Measurements from ENCODE around the gene SMYD5.

SMYD5 gene

DNA sequence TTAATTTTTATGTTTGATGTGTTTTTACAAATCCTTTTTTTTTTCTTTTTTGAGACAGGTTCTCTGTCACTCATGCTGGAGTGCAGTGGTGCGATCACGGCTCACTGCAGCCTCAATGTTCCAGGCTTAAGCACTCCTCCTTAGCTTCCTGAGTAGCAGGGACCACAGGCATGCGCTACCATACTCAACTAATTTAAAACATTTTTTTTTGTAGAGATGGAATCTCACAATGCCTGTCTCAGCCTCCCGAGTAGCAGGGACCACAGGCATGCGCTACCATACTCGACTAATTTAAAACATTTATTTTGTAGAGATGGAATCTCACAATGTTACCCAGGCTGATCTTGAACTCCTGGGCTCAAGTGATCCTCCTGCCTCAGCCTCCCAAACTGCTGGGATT is 8.4 kb upstream of the SMYD5 start:
- DNase-seq (ENCODE audit: low spot score), result no peak

DNA sequence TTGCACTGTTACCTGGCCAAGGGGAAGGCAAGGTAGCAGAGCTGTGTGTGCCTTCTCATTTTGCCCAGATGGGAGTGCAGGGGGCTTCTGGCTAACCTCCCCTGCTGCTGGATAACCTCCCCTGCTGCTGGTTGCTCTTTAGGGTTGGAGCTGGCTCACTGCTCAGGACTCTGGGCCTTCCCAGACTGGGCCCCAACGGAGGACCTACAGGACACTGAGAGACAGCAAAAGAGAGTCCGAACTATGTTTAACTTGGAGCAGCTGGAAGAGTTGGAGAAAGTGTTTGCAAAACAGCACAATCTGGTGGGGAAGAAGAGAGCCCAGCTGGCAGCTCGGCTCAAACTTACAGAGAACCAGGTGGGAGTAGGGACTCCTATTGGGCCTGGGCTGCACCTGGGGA is 5.8 kb upstream of the SMYD5 start:
- no peak for DNase-seq (ENCODE audit: low spot score)

DNA sequence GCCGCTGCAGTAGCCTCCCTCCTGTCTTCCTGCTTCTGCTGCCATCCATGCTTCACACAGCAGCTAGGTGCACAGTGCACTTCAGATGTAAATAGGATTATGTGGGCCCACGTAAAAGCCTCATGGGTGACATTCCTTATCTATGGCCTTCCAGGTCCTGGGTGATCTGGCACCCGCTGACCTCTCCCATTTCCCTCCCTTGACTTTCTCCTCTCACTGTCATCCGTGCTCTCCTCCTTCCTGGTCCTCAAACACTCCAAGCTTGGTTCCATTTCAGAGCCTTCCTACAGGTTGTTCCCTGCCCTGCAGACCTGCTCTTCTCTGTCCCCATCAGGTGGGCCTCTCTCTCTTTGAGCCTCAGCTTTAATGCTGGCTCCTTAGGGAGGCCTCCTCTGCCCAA is 4.0 kb upstream of the SMYD5 start:
- DNase-seq (ENCODE audit: low spot score), result no peak

DNA sequence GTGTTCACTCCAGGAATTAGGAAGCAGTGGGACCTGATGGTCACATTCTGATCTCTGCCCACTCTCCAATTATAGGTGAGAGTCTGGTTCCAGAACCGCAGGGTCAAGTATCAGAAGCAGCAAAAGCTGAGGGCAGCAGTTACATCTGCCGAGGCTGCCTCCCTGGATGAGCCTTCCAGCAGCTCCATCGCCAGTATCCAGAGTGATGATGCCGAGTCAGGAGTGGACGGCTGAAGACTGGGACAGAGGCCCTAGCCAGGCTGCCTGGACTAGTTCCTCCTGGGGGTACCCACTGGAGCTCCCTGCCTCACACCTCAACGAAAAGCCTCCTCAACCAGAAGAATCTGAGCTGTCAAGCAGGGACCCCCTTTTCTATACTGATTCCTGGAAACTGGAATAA is 3.3 kb upstream of the SMYD5 start:
- no peak for DNase-seq (ENCODE audit: low spot score)

DNA sequence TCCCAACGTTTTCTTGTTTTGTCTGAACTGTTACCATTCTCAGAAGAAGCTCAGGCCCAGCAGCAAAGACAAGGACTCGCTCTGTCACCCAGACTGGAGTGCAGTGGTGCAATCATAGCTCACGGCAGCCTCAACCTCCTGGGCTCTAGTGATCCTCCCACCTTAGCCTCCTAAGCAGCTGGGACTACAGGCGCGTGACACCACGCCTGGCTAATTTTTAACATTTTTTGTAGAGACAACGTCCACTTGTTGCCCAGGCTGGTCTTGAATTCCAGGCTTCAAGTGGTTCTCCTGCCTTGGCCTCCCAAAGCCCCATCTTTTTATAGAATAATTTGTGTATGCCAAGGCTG is 2.0 kb upstream of the SMYD5 start:
- no peak for DNase-seq (ENCODE audit: low spot score)

DNA sequence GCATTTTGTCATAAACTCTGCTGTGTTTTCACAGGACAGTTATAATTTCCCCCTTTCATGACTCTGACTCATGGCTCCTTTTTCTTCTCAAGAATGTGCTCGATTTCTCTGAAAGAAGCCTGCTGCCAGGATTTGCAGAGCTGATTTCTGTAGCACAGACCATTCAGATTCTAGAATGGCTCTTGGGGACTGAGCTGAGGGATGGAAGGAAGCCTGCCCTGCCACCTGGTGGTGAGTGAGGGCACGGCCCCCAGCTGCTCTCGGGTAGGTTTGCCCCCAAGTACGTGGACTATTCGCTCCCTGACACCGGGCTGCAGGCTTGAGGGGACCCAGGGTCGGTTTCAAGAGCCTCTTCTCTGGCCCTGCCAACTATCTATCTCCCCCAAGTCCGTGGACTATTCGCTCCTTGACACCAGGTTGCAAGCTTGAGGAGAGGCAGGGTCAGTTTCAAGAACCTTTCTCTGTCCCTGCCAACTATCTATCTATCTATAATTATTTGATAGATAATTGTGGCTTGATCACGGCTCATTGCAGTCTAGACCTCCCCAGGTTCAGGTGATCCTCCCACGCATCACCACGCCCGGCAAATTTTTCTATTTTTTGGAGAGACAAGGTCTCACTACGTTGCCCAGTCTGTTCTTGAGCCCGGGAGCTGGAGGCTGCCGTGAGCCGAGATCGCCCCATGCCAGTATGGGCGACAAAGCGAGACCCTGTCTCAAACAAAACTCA is 1.4 kb upstream of the SMYD5 start:
- peak; percentile 86 for DNase-seq (ENCODE audit: low spot score)

DNA sequence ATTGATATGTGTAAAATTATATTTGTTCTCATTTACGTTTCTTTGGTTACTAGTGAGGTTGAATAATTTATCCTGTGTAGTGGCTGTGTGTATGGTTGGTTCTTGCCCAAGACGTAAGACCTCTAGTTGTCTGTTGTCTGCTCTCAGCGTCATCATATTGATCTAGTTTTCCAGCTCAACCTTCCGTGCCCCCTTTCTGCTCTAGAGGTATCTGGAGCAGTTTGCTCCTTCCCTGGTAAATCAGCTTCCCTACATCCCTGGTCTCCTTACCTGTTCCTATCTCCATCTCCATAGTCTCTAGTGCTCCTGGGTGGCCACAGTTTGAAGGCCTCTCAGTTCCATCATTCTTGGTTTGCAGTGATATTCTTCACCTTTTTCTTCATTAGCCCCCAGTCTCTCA is 1.2 kb downstream of the SMYD5 start:
- no peak for DNase-seq (ENCODE audit: low spot score)

DNA sequence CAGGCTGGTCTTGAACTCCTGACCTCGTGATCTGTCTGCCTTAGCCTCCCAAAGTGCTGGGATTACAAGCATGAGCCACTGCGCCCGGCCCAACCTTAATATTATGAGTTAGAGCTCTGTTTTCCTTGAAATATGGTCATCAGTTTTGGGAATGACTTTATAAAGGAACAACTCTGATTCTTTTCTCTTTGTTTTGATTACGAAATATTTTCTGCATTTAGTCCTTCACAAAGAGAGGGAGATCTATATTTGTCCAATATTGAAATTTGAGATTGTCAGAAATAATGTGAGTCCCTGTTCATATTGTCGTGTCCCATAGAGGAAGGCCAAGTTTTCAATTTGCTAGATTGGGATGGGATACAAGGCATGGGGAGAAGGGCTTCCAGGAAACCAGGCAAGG is 3.1 kb downstream of the SMYD5 start:
- DNase-seq (ENCODE audit: low spot score), result no peak

DNA sequence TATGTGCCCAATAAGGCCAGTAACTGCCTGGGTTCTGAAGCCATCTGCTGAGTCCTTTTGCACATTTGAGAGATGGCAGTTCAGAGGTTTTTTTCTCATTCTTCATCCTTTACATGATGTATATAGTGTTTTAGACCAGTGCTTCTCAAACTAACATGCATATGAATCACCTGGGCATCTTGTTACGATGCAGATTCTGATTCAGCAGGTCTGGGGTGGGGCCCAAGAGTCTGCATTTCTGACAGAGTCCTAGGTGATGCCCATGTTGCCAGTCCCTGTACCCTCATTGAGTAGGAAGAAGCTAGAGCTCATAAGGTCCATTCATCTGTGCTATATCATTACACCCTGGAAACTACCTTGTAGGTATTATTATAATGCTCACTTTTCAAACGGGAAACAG is 3.8 kb downstream of the SMYD5 start:
- no peak for DNase-seq (ENCODE audit: low spot score)

DNA sequence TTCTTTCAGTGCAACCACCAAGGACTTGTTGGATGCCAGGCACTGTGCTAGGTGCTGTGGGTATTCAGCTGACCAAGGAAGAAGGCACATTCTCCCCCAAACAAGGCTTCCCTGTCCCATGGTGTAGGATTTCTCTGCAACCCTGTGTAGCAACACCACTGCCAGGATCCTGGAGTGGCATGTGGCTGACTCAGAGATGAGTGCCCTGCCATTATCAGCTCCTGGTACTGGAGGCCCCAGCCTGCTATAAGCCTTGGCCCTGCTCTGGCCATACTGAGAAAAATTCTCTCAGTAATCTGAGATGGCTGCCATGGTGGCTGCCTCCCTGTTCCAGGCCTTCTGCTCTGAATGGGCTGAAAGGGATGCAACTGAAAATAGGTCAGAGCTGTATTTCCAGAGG is 4.3 kb downstream of the SMYD5 start:
- DNase-seq (ENCODE audit: low spot score), result no peak

DNA sequence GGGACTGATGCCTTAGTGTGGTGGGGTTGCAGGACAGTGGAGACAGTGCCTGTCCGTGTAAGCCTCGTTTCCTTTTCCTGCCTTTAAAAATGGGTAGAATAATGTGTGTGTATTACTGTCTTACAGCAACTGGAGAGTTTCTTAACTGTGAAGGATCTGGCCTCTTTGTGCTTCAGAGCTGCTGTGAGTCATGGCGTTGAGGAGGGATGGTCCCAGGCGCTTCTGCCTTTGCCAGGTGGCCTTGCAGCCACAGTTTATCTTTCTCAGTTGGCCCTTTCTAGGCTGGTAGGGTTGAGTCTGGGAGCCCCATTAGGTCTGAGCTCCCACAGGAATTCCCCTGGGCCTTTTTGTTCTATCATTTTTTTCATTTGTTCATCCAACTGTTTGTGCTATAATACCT is 9.8 kb downstream of the SMYD5 start:
- DNase-seq (ENCODE audit: low spot score), result no peak

DNA sequence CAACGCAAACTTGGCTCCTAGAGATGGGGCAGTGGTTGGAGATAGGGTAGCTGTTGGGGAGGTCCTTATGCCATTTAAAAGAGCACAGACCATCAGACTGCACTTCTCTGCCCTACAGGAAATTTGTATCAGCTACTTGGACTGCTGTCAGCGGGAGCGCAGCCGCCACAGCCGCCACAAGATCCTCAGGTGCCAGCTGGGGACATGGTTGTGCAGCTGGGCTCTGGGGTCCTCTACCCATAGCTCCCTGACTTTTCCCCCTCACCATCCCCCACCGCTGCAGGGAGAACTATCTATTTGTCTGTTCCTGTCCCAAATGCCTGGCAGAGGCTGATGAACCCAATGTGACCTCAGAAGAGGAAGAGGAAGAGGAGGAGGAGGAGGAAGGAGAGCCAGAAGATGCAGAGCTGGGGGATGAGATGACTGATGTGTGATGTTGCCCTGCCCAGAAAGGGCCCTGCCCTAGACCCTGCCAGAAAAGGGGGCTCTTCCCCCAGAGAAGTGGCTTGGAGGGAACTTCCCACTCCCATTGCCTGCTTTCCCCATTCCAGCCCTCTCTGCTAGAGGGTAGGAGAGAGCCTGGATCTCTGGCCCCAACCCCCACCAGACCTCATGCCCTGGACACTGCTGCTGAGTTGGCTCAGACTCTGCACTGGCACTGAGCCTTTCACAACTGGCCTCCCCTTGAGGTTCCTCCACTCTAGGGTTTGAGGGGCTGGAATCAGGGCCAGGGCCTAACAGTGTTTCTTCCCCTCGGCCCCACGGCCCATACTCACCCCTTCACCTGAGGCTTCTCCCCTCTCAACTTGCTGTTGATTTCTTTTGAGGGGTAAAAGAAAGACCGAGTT is 11.7 kb downstream of the SMYD5 start:
- no peak for DNase-seq (ENCODE audit: low spot score)

DNA sequence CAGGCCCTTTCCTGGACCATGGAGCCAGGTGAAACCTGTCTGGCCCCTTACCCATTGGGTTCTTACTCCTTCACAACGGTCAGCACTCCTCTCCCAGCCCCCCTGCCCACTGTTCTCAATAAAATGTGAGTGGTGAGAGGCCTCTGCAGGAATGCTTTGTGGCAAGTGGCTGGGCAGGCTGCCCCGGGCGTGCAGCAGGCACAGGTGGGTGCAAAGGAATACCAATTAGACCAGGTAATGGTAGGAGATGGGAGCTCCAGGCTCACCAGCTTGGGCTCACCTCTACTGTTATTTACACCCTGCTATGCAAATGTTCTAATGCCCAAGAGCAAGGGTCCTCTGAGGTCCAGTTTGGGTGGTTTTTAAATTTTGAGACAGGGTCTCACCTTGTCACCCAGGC is 13.0 kb downstream of the SMYD5 start:
- DNase-seq (ENCODE audit: low spot score), result no peak

DNA sequence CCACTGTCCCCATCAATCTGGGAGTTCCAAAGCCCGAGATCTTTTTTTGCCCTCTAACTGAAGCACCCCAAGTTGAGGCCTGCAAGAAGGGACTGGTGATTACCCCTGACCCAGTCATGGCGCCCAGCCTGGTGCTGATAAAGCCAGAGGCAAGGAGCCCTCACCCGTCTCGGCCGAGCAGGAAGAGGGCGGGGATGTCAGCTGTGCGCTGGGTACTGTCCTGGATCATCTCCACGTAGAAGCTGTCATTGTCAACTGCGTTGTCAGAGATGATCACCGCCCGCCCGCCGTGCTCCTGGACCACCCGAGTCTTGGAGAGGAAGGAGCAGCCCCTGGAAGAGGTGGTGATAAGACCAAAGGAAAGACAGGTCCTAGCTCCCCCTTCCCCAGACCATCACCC is 14.6 kb downstream of the SMYD5 start:
- no peak for DNase-seq (ENCODE audit: low spot score)

DNA sequence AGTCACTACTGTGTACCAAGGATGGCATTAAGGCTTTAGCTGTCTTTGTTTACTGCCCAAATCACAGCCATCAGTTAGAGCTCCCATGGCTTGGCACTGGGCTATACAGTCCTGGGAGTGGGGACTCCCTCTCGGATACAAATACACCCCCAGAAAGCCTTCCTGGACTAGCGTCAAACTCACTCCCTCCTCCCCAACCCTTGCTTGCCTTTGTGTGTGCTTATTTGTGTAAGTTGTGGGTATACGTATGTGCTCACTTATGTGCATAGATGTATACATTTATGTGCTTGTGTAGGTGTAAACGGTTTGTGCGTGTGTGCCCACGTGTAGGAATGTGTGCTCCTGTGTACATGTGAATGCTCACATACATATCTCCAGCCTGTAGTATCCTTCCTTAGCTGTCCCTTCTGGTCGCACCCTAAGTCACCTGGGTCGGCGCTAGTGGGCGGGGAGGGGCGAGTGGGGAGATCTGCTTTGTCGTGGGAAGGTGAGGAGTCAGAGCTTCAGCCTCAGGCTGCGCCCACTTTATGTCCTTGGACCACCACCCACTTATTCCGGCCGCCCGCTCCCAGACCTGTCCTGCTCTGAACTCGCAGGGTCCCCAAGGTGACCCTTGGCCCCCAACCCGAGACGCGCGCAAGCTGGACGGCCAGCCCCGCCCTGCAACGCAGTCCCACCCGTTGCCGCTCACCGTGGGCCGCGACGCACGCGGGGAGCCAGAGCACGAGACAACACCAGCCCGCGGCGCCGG is 18.5 kb downstream of the SMYD5 start:
- DNase-seq (ENCODE audit: low spot score), result no peak

DNA sequence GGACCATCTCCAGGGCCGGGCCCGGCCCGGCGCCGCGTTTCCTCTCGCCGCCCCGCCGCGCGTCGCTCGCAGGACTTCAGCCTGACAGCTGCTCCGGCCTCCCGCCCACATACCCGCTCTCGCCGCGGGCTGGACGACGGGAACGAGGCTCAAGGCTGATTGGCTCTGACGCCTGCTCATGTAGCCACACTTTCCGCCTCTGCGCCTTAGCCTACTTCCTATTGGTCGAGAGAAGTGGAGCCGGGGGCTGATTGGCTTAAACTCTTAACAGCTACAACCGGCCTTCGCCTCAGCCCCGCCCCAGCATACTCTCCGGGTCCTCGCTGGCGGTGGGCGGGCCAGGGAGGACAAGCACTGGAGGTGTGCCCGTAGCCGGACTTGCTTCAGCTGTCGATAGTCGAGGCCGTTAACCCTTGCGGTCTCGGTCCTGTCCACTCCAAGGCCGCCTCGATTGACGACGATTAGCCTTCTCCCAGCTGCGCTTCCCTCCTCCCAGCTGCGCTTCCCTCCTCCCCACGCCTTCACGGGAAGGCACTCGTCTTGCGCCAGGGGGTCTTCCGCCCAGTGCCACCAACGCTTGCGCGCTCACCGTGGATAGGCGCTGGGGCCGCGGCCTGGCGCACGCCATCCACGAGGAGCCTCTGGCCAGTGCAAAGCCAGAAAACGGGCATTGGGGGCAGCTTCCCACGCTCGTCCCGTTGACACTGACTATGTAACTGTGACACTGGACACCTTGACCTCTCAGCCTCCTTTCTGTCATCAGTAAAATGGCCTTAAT is 19.3 kb downstream of the SMYD5 start, which contains the start of gene PRADC1:
TSS of gene PRADC1 (minus strand) at position 86 of the 778 bp plus-strand sequence. CDS start at position 7, 79 bp downstream.
- peak; percentile 96 for DNase-seq (ENCODE audit: low spot score)

DNA sequence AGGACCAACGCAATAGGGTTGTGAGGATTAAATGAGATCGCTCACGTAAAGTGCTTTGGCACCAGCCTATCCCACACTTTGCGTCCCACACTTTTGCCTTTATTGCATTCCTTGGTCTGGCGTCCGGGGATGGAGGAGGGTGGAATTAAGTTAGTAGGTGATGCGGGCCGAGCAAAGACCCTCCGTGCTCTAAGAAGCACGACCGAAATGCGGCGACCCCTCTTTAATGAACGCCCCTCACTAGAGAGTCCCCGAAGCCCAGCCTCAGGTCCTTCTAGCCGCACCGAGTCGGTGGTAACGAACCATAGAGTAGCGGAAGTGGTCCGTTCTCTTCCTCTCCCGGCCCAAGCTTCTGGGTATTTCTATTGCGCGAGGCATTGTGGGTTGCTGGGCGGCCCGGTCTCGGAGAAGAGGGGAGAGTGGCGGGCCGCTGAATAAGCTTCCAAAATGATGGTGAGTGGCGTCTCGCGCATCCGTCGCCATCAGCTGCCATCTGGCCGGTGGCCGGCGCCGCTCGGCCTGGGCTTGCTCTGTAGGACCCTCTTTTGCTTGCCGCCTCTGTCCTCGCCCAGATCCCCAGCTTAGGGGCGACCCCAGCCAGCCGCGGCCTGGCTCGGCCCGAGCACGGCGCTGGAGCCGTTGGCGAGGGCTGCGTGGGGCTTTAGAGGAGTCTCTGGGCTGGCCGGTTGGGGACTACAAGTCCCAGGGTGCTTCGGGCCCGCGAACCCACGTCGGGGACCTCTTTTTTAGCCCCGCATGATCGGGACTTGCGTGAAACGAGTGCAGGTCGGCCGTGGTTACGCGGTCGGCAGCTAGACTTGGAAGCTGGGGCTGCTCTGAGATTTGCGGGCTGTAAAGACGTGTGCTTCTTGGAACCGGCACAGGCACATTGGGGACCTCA is 20.1 kb downstream of the SMYD5 start, which contains the start of gene CCT7:
TSS of gene CCT7 (plus strand) at position 377 of the 901 bp plus-strand sequence. CDS start at position 448, 71 bp downstream.
- DNase-seq (ENCODE audit: low spot score), result peak; percentile 74

DNA sequence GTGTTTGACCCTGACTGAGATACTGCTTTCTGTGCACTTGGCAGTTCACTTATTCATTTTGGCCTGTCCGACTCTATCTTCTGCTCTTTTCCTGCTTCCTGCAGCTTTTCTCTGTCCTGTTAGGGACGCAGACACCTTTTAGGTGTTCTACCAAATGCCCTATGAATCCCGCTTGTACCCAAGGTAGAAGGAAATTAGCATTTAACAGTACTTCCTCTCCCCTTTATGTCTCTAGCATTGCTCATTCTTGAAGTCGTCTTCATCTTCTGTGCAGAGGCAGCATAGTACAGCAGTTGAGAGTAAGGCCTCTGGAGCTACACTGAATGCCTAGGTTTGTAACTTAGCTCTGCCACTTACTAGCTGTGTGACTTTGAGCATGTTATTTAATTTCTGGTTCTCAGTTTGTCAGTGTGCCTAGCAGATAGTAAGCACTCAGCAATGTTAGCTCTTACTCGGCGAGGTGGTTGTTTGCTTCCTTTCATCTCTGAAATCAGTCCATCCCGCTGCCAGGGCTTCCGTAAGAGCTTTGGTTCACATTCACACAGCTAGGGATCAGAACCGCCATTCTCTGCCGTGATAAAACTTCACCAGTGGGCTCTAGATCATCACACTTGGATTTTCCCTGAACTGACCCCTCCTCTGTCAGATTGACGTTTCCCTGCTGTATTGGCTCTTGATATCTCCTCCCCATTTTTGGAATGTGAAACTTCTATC is 21.4 kb downstream of the SMYD5 start:
- DNase-seq (ENCODE audit: low spot score), result no peak

DNA sequence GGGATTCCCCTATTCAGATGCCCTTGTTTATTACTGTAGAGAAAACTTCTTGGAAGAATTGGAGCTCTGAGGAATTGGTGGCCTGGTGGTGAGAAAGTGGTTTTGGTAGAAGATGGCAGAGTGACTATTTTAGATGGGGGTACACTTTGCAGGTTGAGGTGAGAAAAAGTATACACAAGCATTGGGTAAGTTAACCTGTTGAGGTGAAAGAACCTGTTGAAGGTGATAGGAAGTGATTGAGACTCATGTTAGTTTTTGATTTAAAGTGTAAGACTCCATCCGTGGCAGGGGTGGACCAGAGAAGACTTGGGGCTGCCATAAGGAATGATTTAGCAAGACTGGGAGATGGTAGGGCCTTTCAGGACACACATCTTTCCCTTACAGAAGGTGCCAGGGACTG is 23.1 kb downstream of the SMYD5 start:
- DNase-seq (ENCODE audit: low spot score), result no peak

DNA sequence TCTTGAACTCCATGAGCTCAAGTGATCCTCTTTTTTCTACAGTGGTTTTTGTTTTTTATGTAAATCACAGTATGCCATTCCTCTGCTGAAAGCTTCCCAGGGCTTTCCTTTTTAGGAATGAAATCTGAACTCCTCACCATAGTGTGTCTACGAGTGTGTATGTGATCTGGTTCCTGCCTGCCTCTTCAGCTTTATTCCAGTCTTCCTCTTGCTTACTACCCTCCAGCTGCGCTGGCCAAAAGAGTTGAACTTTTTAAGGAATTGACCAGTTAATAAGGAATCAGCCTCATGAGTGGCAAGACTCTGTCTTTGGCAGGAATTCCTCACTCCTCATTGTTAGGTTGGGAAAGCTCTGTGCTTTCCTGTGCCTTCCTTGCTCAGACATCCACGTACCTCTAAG is 24.1 kb downstream of the SMYD5 start:
- DNase-seq (ENCODE audit: low spot score), result no peak

Measured in HuH-7.5 (cell line).